ENCODE results near the gene RHOV.

- TF ChIP-seq, protein P1, sequence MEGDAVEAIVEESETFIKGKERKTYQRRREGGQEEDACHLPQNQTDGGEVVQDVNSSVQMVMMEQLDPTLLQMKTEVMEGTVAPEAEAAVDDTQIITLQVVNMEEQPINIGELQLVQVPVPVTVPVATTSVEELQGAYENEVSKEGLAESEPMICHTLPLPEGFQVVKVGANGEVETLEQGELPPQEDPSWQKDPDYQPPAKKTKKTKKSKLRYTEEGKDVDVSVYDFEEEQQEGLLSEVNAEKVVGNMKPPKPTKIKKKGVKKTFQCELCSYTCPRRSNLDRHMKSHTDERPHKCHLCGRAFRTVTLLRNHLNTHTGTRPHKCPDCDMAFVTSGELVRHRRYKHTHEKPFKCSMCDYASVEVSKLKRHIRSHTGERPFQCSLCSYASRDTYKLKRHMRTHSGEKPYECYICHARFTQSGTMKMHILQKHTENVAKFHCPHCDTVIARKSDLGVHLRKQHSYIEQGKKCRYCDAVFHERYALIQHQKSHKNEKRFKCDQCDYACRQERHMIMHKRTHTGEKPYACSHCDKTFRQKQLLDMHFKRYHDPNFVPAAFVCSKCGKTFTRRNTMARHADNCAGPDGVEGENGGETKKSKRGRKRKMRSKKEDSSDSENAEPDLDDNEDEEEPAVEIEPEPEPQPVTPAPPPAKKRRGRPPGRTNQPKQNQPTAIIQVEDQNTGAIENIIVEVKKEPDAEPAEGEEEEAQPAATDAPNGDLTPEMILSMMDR (conservative IDR thresholded peaks at IDR 0.05; ENCODE audit: low read depth, low read length), result no peak
- TF ChIP-seq POLR2A (IDR thresholded peaks at IDR 0.05; ENCODE audit: low read depth, low read length) (no peak), RAD21 (IDR thresholded peaks at IDR 0.05; ENCODE audit: low read length) (no peak), MAFK (IDR thresholded peaks at IDR 0.05; ENCODE audit: low read depth, low read length) (no peak), MXI1 (IDR thresholded peaks at IDR 0.05; ENCODE audit: borderline replicate concordance, low read depth, low read length) (no peak), MAZ (IDR thresholded peaks at IDR 0.05; ENCODE audit: borderline replicate concordance, low read depth, low read length) (no peak), CEBPB (IDR thresholded peaks at IDR 0.05; ENCODE audit: low read depth, low read length) (no peak), FOS (IDR thresholded peaks at IDR 0.05; ENCODE audit: low read depth, low read length) (no peak), NFE2L2 (IDR thresholded peaks at IDR 0.05; ENCODE audit: low read depth, low read length) (no peak), SMC3 (IDR thresholded peaks at IDR 0.05; ENCODE audit: low read depth, low read length) (no peak), RFX5 (IDR thresholded peaks at IDR 0.05; ENCODE audit: low read depth, low read length) (no peak), CHD1 (IDR thresholded peaks at IDR 0.05; ENCODE audit: low read depth, low read length) (no peak)
- TF ChIP-seq, protein P2, sequence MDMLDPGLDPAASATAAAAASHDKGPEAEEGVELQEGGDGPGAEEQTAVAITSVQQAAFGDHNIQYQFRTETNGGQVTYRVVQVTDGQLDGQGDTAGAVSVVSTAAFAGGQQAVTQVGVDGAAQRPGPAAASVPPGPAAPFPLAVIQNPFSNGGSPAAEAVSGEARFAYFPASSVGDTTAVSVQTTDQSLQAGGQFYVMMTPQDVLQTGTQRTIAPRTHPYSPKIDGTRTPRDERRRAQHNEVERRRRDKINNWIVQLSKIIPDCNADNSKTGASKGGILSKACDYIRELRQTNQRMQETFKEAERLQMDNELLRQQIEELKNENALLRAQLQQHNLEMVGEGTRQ (IDR thresholded peaks at IDR 0.05; ENCODE audit: low read depth, low read length), result no peak
- TF ChIP-seq, protein P3, sequence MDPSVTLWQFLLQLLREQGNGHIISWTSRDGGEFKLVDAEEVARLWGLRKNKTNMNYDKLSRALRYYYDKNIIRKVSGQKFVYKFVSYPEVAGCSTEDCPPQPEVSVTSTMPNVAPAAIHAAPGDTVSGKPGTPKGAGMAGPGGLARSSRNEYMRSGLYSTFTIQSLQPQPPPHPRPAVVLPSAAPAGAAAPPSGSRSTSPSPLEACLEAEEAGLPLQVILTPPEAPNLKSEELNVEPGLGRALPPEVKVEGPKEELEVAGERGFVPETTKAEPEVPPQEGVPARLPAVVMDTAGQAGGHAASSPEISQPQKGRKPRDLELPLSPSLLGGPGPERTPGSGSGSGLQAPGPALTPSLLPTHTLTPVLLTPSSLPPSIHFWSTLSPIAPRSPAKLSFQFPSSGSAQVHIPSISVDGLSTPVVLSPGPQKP (IDR thresholded peaks at IDR 0.05; ENCODE audit: borderline replicate concordance, low read depth, low read length), result no peak
These were observed 17.3 kb downstream of the RHOV start for GRCh38 chr15:40856746-40857145.

Measured in IMR-90 (cell line).